SU-DHL-6 (cell line): ENCODE results near the gene HYAL1.
"Not testable (repeated sequence)": the region's sequence is repeated elsewhere in the genome, so short reads cannot be mapped to it uniquely, and the experiment has no call there.

Experiments
- H2AFZ ChIP-seq: fragments of 200-600 bp; sonication (generic); 2 replicates; pipeline ENCODE4 v1.6.1; 2014; ENCODE audit warnings: low read depth, mild to moderate bottlenecking, moderate library complexity, mixed read lengths, antibody characterized with exemption, low read length; ENCODE audit not compliant: severe bottlenecking
- H3F3A ChIP-seq: fragments of 200-600 bp; shearing (Covaris generic); 2 replicates; pipeline ENCODE4 v1.6.0; 2016; ENCODE audit warnings: antibody characterized with exemption, mild to moderate bottlenecking; ENCODE audit not compliant: insufficient read depth
- H3K27ac ChIP-seq: fragments of 200-600 bp; sonication (generic); 2 replicates; pipeline ENCODE4 v1.5.1; 2016; ENCODE audit warnings: low read depth, mild to moderate bottlenecking, low read length, moderate library complexity, mixed read lengths
- H3K27me3 ChIP-seq: fragments of 200-600 bp; sonication (generic), shearing (Covaris generic); 2 replicates; pipeline ENCODE4 v1.6.0; 2014; ENCODE audit warnings: mild to moderate bottlenecking, low read length
- H3K36me3 ChIP-seq: fragments of 200-600 bp; sonication (generic); 2 replicates; pipeline ENCODE4 v1.6.1; 2014; ENCODE audit warnings: mild to moderate bottlenecking, low read length, mixed read lengths
- H3K4me2 ChIP-seq: fragments of 300-600, 200-600 bp; shearing (Covaris generic), sonication (generic); 2 replicates; pipeline ENCODE4 v1.6.0; 2014; ENCODE audit warnings: low read length, low read depth, mild to moderate bottlenecking; ENCODE audit not compliant: poor library complexity, severe bottlenecking
- H3K4me3 ChIP-seq: fragments of 200-600 bp; sonication (generic); 2 replicates; pipeline ENCODE4 v1.5.1; 2014; ENCODE audit warnings: antibody characterized with exemption, low read length, mild to moderate bottlenecking, mixed read lengths; ENCODE audit not compliant: insufficient read depth, poor library complexity, severe bottlenecking
- H3K79me2 ChIP-seq: fragments of 200-600 bp; sonication (generic); 2 replicates; pipeline ENCODE4 v1.6.1; 2014; ENCODE audit warnings: mild to moderate bottlenecking, low read length, moderate library complexity; ENCODE audit not compliant: insufficient read depth
- H3K9ac ChIP-seq: fragments of 200-600 bp; sonication (generic); 2 replicates; pipeline ENCODE4 v1.7.0; 2014; ENCODE audit warnings: mild to moderate bottlenecking, low read length
- H3K9me2 ChIP-seq: fragments of 200-600 bp; sonication (generic); replicated peaks from 2 replicates; pipeline ENCODE4 v1.6.1; 2014; ENCODE audit warnings: low read length; ENCODE audit not compliant: insufficient read depth
- H3K9me3 ChIP-seq: fragments of 200-600 bp; sonication (generic); 2 replicates; pipeline ENCODE4 v1.6.1; 2014; ENCODE audit warnings: low read length, mixed read lengths; ENCODE audit not compliant: insufficient read depth
- H4K20me1 ChIP-seq: fragments of 200-600 bp; sonication (generic); 2 replicates; pipeline ENCODE4 v1.6.1; 2014; ENCODE audit warnings: low read depth, mild to moderate bottlenecking, antibody characterized with exemption, low read length, moderate library complexity, mixed read lengths
- CTCF ChIP-seq: fragments of 200-600 bp; sonication (generic); IDR thresholded peaks from one replicate; pipeline ENCODE4 v1.5.1; 2017; ENCODE audit warnings: antibody characterized with exemption, mild to moderate bottlenecking, low read length, moderate library complexity; ENCODE audit not compliant: insufficient read depth, poor library complexity, severe bottlenecking
- EZH2phosphoT487 ChIP-seq: fragments of 200-600 bp; sonication (generic), shearing (Covaris generic); conservative IDR thresholded peaks from 2 replicates; pipeline ENCODE4 v1.6.1; 2018; ENCODE audit warnings: mild to moderate bottlenecking, antibody characterized with exemption, low read length, moderate library complexity, mixed read lengths

HYAL1 gene

GRCh38 chr3:50262778-50263177 lies 40.6 kb downstream of the HYAL1 start:
- no peak overlapping the region for H2AFZ ChIP-seq
- no peak overlapping the region for H3K9ac ChIP-seq
- H3K36me3 ChIP-seq: no peaks in the 10 kb centered on the region
- H3K9me3 ChIP-seq: no peaks in the 10 kb centered on the region
- no peak overlapping the region for H3K4me2 ChIP-seq
- H4K20me1 ChIP-seq: no peaks in the 10 kb centered on the region
- H3K27me3 ChIP-seq: no peaks in the 10 kb centered on the region
- no peaks in the 10 kb centered on the region for H3K79me2 ChIP-seq
- no peak overlapping the region for H3K4me3 ChIP-seq
- TF ChIP-seq EZH2phosphoT487 (no peak), CTCF (no peak)
- no peaks in the 10 kb centered on the region for H3F3A ChIP-seq
- H3K9me2 ChIP-seq: no peaks in the 10 kb centered on the region
- no peak overlapping the region for H3K27ac ChIP-seq

- H3K79me2 ChIP-seq, H2AFZ ChIP-seq, H4K20me1 ChIP-seq, H3K9me3 ChIP-seq, H3K4me2 ChIP-seq, H3K27me3 ChIP-seq, H3F3A ChIP-seq, H3K4me3 ChIP-seq, H3K36me3 ChIP-seq, H3K9ac ChIP-seq, H3K27ac ChIP-seq, H3K9me2 ChIP-seq: not testable (repeated sequence)
Measured at GRCh38 chr3:50262200-50262599, 41.2 kb downstream of the HYAL1 start.

GRCh38 chr3:50261505-50261904 lies 41.9 kb downstream of the HYAL1 start:
- Histone ChIP-seq H3K36me3 (0 out of 2 replicates have a peak, but pooled peaks cover 3% of the 10 kb centered on the region), H3K9ac (no peak overlapping the region), H3K4me3 (no peak overlapping the region), H4K20me1 (no peaks in the 10 kb centered on the region), H3K27ac (no peak overlapping the region), H3K9me2 (no peaks in the 10 kb centered on the region), H3K4me2 (no peak overlapping the region), H3F3A (no peaks in the 10 kb centered on the region), H3K79me2 (no peaks in the 10 kb centered on the region), H2AFZ (no peak overlapping the region), H3K27me3 (no peaks in the 10 kb centered on the region), H3K9me3 (no peaks in the 10 kb centered on the region)
- no peak for TF ChIP-seq CTCF
- TF ChIP-seq EZH2phosphoT487: no peak

GRCh38 chr3:50260942-50261441 lies 42.4 kb downstream of the HYAL1 start:
- no peak overlapping the region for H3K4me2 ChIP-seq
- H3K9me2 ChIP-seq: no peaks in the 10 kb centered on the region
- H3K9ac ChIP-seq: no peak overlapping the region
- no peak overlapping the region for H2AFZ ChIP-seq
- no peaks in the 10 kb centered on the region for H3K79me2 ChIP-seq
- no peak overlapping the region for H3K4me3 ChIP-seq
- H3K27ac ChIP-seq: no peak overlapping the region
- no peaks in the 10 kb centered on the region for H3K9me3 ChIP-seq
- no peaks in the 10 kb centered on the region for H3F3A ChIP-seq
- no peaks in the 10 kb centered on the region for H4K20me1 ChIP-seq
- no peaks in the 10 kb centered on the region for H3K27me3 ChIP-seq
- no peak for TF ChIP-seq EZH2phosphoT487
- 0 out of 2 replicates have a peak, but pooled peaks cover 3% of the 10 kb centered on the region for H3K36me3 ChIP-seq
